ENCODE data around the gene ADGRE2.

ADGRE2 gene

GRCh38 chr19:14683439-14683838 lies 94.9 kb downstream of the ADGRE2 start:
- DNase-seq (ENCODE audit: extremely low read depth, low read depth), result no peak
- H3K4me3 ChIP-seq (replicated peaks; ENCODE audit: low read depth, low read length), result no peak overlapping the region
- TF ChIP-seq, protein P1, sequence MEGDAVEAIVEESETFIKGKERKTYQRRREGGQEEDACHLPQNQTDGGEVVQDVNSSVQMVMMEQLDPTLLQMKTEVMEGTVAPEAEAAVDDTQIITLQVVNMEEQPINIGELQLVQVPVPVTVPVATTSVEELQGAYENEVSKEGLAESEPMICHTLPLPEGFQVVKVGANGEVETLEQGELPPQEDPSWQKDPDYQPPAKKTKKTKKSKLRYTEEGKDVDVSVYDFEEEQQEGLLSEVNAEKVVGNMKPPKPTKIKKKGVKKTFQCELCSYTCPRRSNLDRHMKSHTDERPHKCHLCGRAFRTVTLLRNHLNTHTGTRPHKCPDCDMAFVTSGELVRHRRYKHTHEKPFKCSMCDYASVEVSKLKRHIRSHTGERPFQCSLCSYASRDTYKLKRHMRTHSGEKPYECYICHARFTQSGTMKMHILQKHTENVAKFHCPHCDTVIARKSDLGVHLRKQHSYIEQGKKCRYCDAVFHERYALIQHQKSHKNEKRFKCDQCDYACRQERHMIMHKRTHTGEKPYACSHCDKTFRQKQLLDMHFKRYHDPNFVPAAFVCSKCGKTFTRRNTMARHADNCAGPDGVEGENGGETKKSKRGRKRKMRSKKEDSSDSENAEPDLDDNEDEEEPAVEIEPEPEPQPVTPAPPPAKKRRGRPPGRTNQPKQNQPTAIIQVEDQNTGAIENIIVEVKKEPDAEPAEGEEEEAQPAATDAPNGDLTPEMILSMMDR (IDR thresholded peaks at IDR 0.05; ENCODE audit: low read depth, low read length, missing control alignments), result no peak
